Parathyroid adenoma (tissue), 2 donors: ENCODE data around the gene ROCK2.

Source experiments
- H2AFZ ChIP-seq: fragments of 300-600 bp; sonication (generic); one replicate; pipeline ENCODE4 v1.7.0; 2017; ENCODE audit warnings: antibody characterized with exemption, mild to moderate bottlenecking
- H3K27ac ChIP-seq: fragments of 300-600 bp; sonication (generic); one replicate; pipeline ENCODE4 v1.7.0; 2017
- H3K27me3 ChIP-seq: fragments of 300-600 bp; sonication (generic); one replicate; pipeline ENCODE4 v1.7.0; 2017; ENCODE audit warnings: low read length; ENCODE audit not compliant: control insufficient read depth, insufficient read depth
- H3K36me3 ChIP-seq: fragments of 300-600 bp; sonication (generic); one replicate; pipeline ENCODE4 v1.7.0; 2017; ENCODE audit warnings: low read length; ENCODE audit not compliant: control insufficient read depth, insufficient read depth
- H3K4me1 ChIP-seq: fragments of 300-600 bp; sonication (generic); one replicate; pipeline ENCODE4 v1.7.0; 2017; ENCODE audit warnings: control low read depth
- H3K4me2 ChIP-seq: fragments of 300-600 bp; sonication (generic); one replicate; pipeline ENCODE4 v1.7.0; 2017; ENCODE audit warnings: low read length
- H3K4me3 ChIP-seq: fragments of 300-600 bp; sonication (generic); one replicate; pipeline ENCODE4 v1.7.0; 2017; ENCODE audit warnings: low read depth, low read length
- H3K79me2 ChIP-seq: fragments of 300-600 bp; sonication (generic); one replicate; pipeline ENCODE4 v1.7.0; 2017; ENCODE audit warnings: control low read depth
- H3K9ac ChIP-seq: fragments of 300-600 bp; sonication (generic); one replicate; pipeline ENCODE4 v1.7.0; 2017; ENCODE audit warnings: mild to moderate bottlenecking
- H3K9me3 ChIP-seq: fragments of 300-600 bp; sonication (generic); one replicate; pipeline ENCODE4 v1.7.0; 2017; ENCODE audit warnings: low read length; ENCODE audit not compliant: control insufficient read depth
- CTCF ChIP-seq: fragments of 300-600 bp; sonication (generic); IDR thresholded peaks from one replicate; pipeline ENCODE4 v1.7.0; 2017; ENCODE audit warnings: antibody characterized with exemption, mild to moderate bottlenecking
- donor health status: primary hyperparathyroidism.

ROCK2 gene

GRCh38 chr2:11371092-11371937 is 26.9 kb upstream of the ROCK2 start:
- Histone ChIP-seq H3K79me2 (no peaks in the 10 kb centered on the region), H3K9me3 (no peaks in the 10 kb centered on the region), H3K36me3 (no peaks in the 10 kb centered on the region), H3K9ac (no peak overlapping the region), H2AFZ (no peak overlapping the region), H3K4me3 (no peak overlapping the region), H3K27ac (no peak overlapping the region), H3K4me2 (no peak overlapping the region), H3K4me1 (peaks cover 20% of the 10 kb centered on the region), H3K27me3 (no peaks in the 10 kb centered on the region)
- TF ChIP-seq CTCF: no peak

GRCh38 chr2:11370377-11371091 is 26.1 kb upstream of the ROCK2 start:
- Histone ChIP-seq H3K4me3 (no peak overlapping the region), H3K36me3 (no peaks in the 10 kb centered on the region), H2AFZ (no peak overlapping the region), H3K9me3 (no peaks in the 10 kb centered on the region), H3K27me3 (no peaks in the 10 kb centered on the region), H3K4me1 (peaks cover 23% of the 10 kb centered on the region), H3K79me2 (no peaks in the 10 kb centered on the region), H3K9ac (no peak overlapping the region), H3K4me2 (no peak overlapping the region), H3K27ac (no peak overlapping the region)
- TF ChIP-seq CTCF: no peak

DNA sequence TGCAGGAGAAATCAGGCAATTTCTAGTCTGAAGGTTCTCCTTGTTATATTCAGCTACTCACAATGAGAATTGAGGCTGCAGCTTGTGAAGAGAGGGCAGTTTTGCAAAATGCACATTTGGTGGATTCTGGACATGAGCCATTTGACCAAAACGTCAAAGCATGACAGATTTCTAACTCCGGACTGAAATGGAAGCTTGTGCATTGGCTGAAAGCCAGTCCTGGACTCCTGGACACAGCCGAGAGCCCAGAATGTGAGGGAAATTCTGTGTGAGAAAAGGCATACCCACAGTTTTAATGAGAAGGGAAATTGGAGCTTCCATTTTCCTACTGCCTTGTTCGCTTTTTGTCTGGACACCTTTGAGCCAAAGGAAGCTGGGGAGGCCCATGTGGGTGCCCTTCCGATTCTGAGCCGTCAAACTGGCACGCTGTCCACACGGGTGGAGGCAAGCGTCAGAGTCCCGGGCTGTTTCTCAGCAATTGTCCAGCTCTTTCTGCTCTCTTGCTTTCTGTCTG is 23.7 kb upstream of the ROCK2 start:
- no peaks in the 10 kb centered on the region for H3K36me3 ChIP-seq
- H3K4me1 ChIP-seq: peaks cover 13% of the 10 kb centered on the region
- H3K9me3 ChIP-seq: no peaks in the 10 kb centered on the region
- peak overlapping the region; percentile 9 for H3K4me2 ChIP-seq
- no peak overlapping the region for H3K4me3 ChIP-seq
- TF ChIP-seq CTCF: no peak
- H3K79me2 ChIP-seq: no peaks in the 10 kb centered on the region
- no peaks in the 10 kb centered on the region for H3K27me3 ChIP-seq
- peak overlapping the region; percentile 7 for H3K27ac ChIP-seq
- H3K9ac ChIP-seq: no peak overlapping the region
- peak overlapping the region; percentile 72 for H2AFZ ChIP-seq

GRCh38 chr2:11367170-11367730 is 22.8 kb upstream of the ROCK2 start:
- H3K27ac ChIP-seq: no peak overlapping the region
- H3K4me2 ChIP-seq: no peak overlapping the region

More at GRCh38 chr2:11367170-11367730, 22.8 kb upstream of the ROCK2 start:
- no peaks in the 10 kb centered on the region for H3K79me2 ChIP-seq
- H3K27me3 ChIP-seq: no peaks in the 10 kb centered on the region
- H3K4me3 ChIP-seq: no peak overlapping the region
- peak overlapping the region; percentile 72 for H2AFZ ChIP-seq
- H3K9ac ChIP-seq: no peak overlapping the region
- H3K4me1 ChIP-seq: peaks cover 13% of the 10 kb centered on the region
- no peaks in the 10 kb centered on the region for H3K36me3 ChIP-seq
- TF ChIP-seq CTCF: no peak
- H3K9me3 ChIP-seq: no peaks in the 10 kb centered on the region
